ENCODE results near the gene TUNAR.

GRCh38 chr14:95877633-95878032 lies 1.0 kb downstream of the TUNAR start:
- TF ChIP-seq, protein P1, sequence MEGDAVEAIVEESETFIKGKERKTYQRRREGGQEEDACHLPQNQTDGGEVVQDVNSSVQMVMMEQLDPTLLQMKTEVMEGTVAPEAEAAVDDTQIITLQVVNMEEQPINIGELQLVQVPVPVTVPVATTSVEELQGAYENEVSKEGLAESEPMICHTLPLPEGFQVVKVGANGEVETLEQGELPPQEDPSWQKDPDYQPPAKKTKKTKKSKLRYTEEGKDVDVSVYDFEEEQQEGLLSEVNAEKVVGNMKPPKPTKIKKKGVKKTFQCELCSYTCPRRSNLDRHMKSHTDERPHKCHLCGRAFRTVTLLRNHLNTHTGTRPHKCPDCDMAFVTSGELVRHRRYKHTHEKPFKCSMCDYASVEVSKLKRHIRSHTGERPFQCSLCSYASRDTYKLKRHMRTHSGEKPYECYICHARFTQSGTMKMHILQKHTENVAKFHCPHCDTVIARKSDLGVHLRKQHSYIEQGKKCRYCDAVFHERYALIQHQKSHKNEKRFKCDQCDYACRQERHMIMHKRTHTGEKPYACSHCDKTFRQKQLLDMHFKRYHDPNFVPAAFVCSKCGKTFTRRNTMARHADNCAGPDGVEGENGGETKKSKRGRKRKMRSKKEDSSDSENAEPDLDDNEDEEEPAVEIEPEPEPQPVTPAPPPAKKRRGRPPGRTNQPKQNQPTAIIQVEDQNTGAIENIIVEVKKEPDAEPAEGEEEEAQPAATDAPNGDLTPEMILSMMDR (conservative IDR thresholded peaks at IDR 0.05): no peak
- TF ChIP-seq EZH2 (IDR thresholded peaks at IDR 0.05; ENCODE audit: low read depth): no peak

Measured in PC-9 (cell line).